HG03571 (cell line): ENCODE measurements around the gene ATP6V1B1.

Experiments used
- ATAC-seq: cut with Tn5 transposase; IDR thresholded peaks from one replicate; pipeline ENCODE4 v1.9.1; 2021; ENCODE audit not compliant: unreplicated experiment

ATP6V1B1 gene

GRCh38 chr2:70901227-70902066, 34.3 kb upstream of the ATP6V1B1 start:
- no peak for ATAC-seq

GRCh38 chr2:70902067-70902442, 33.6 kb upstream of the ATP6V1B1 start:
- ATAC-seq: no peak

- ATAC-seq: no peak
Observed at GRCh38 chr2:70902579-70902978, 33.1 kb upstream of the ATP6V1B1 start.

GRCh38 chr2:70903171-70903570, 32.5 kb upstream of the ATP6V1B1 start:
- no peak for ATAC-seq

- ATAC-seq: no peak
Observed at GRCh38 chr2:70903641-70904340, 31.9 kb upstream of the ATP6V1B1 start.

- no peak for ATAC-seq
Observed at GRCh38 chr2:70904371-70905216, 31.1 kb upstream of the ATP6V1B1 start.

- ATAC-seq: no peak
Observed at GRCh38 chr2:70905443-70906421, 30.0 kb upstream of the ATP6V1B1 start.

GRCh38 chr2:70906439-70907005, 29.2 kb upstream of the ATP6V1B1 start:
- no peak for ATAC-seq

- no peak for ATAC-seq
Observed at GRCh38 chr2:70907130-70908057, 28.3 kb upstream of the ATP6V1B1 start.

- no peak for ATAC-seq
Observed at GRCh38 chr2:70916291-70916690, 19.4 kb upstream of the ATP6V1B1 start.

- no peak for ATAC-seq
Observed at GRCh38 chr2:70918016-70918415, 17.7 kb upstream of the ATP6V1B1 start.

- ATAC-seq: no peak
Observed at GRCh38 chr2:70919672-70920366, 15.9 kb upstream of the ATP6V1B1 start.

- no peak for ATAC-seq
Observed at GRCh38 chr2:70920367-70920715, 15.4 kb upstream of the ATP6V1B1 start.

GRCh38 chr2:70921031-70921430, 14.7 kb upstream of the ATP6V1B1 start:
- ATAC-seq: no peak

GRCh38 chr2:70921839-70922234, 13.9 kb upstream of the ATP6V1B1 start:
- ATAC-seq: no peak

- no peak for ATAC-seq
Observed at GRCh38 chr2:70922235-70923234, 13.2 kb upstream of the ATP6V1B1 start.

GRCh38 chr2:70923378-70924015, 12.2 kb upstream of the ATP6V1B1 start:
- ATAC-seq: no peak
